ENCODE measurements around the gene BMX. TPM values are rescaled to one million over a fixed set of nuclear protein-coding genes. Genes with fewer than 3 reads are reported as not detected.

BMX gene
- total and polyA plus RNA-seq, 3 donors from 2014 or later: 0.12 to 1.2 (median 0.55) TPM

GRCh38 chrX:15493118-15493962 is 7.3 kb upstream of the BMX start, which contains the start of gene PIR:
PIR (minus strand) TSS chrX:15493333; CDS start chrX:15491257, 2,076 bp downstream.
- no peaks in the 10 kb centered on the region for H3K9me3 ChIP-seq
- H3K36me3 ChIP-seq (ENCODE audit: low read depth, missing control alignments): no peaks in the 10 kb centered on the region
- H3K4me1 ChIP-seq: no peaks in the 10 kb centered on the region
- H3K27ac ChIP-seq: peak within 1 kb of the TSS; percentile 55 to 64
- WGBS, 2 donors: 1 to 7% methylated on average over 9 to 29 of the region's 47 CpGs
- peak in 2 of 3 experiments; percentile 15 to 22 for TF ChIP-seq CTCF (IDR thresholded peaks at IDR 0.05)
- TF ChIP-seq POLR2A (IDR thresholded peaks at IDR 0.05): no peak
- peak; percentile 90 for DNase-seq
- H3K27me3 ChIP-seq: no peaks in the 10 kb centered on the region
- intact Hi-C loops (cut with DNase I; ENCODE audit: low total_unique reads): no loop called here
- H3K4me3 ChIP-seq: peak within 1 kb of the TSS; percentile 45 to 66

DNA sequence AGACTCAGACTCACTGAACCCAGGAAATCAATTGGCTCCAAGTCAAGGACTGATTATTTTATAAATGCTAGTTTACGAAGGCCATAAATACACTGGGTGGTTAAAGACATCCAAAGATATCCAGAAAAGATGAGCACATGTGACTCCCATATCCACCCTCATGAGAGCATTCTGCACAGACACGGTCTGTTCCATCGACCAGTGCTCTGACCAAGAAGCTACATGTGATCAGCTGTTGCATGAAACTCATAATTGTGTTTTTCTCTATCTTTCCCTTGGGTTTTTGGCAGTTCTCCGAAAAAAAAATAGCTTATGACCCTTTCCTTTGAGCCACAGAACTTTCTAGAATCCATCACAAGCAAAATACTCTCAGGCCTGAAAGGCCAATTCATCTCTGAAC is 4.8 kb upstream of the BMX start:
- TF ChIP-seq POLR2A (IDR thresholded peaks at IDR 0.05) (no peak), CTCF (IDR thresholded peaks at IDR 0.05) (no peak)
- intact Hi-C loops (cut with DNase I; ENCODE audit: low total_unique reads): no loop called here

GRCh38 chrX:15496824-15497223 is 3.8 kb upstream of the BMX start:
- H3K36me3 ChIP-seq (ENCODE audit: low read depth, missing control alignments): no peaks in the 10 kb centered on the region
- no peaks in the 10 kb centered on the region for H3K27me3 ChIP-seq
- no peaks in the 10 kb centered on the region for H3K9me3 ChIP-seq
- no peak overlapping the region for H3K4me3 ChIP-seq
- WGBS, 2 donors: 45 to 55% methylated on average over 4 of the region's 4 CpGs
- no peaks in the 10 kb centered on the region for H3K4me1 ChIP-seq
- no peak for DNase-seq
- TF ChIP-seq POLR2A (IDR thresholded peaks at IDR 0.05) (no peak), CTCF (IDR thresholded peaks at IDR 0.05) (no peak)
- H3K27ac ChIP-seq: no peak overlapping the region
- intact Hi-C loops (cut with DNase I; ENCODE audit: low total_unique reads): no loop called here

More for the DNA sequence above, 4.8 kb upstream of the BMX start:
- DNase-seq: no peak
- no peak overlapping the region for H3K27ac ChIP-seq
- no peaks in the 10 kb centered on the region for H3K9me3 ChIP-seq
- WGBS, 2 donors: 72 to 83% methylated on average over 4 of the region's 4 CpGs
- no peak overlapping the region for H3K4me3 ChIP-seq
- no peaks in the 10 kb centered on the region for H3K4me1 ChIP-seq
- no peaks in the 10 kb centered on the region for H3K27me3 ChIP-seq
- H3K36me3 ChIP-seq (ENCODE audit: low read depth, missing control alignments): no peaks in the 10 kb centered on the region

GRCh38 chrX:15497865-15498264 is 2.7 kb upstream of the BMX start:
- H3K27me3 ChIP-seq: no peaks in the 10 kb centered on the region
- H3K4me1 ChIP-seq: no peaks in the 10 kb centered on the region
- DNase-seq: peak; percentile 50
- TF ChIP-seq POLR2A (IDR thresholded peaks at IDR 0.05): no peak
- TF ChIP-seq CTCF (IDR thresholded peaks at IDR 0.05): peak in 2 of 3 experiments; percentile 26 to 39
- H3K27ac ChIP-seq: no peak overlapping the region
- no peaks in the 10 kb centered on the region for H3K9me3 ChIP-seq
- intact Hi-C loops (cut with DNase I; ENCODE audit: low total_unique reads): no loop called here
- no peak overlapping the region for H3K4me3 ChIP-seq
- H3K36me3 ChIP-seq (ENCODE audit: low read depth, missing control alignments): no peaks in the 10 kb centered on the region
- WGBS, 2 donors: 33 to 43% methylated on average over 4 of the region's 4 CpGs
